H9 (cell line): ENCODE measurements around the gene PXDN. TPM values are rescaled to one million over a fixed set of nuclear protein-coding genes. Genes with fewer than 3 reads are reported as not detected.

Experiments used
- DNase-seq: peaks from one replicate; pipeline ENCODE4 v3.0.0-alpha.2; 2017
- H2AFZ ChIP-seq: one replicate; pipeline ENCODE4 v1.6.1; 2013; ENCODE audit warnings: mild to moderate bottlenecking, low read length, control low read depth, moderate library complexity
- H2AK5ac ChIP-seq: 2 replicates; pipeline ENCODE4 v1.6.1; 2013; ENCODE audit warnings: low read length, control low read depth, mixed read lengths; ENCODE audit not compliant: insufficient read length
- H2BK120ac ChIP-seq: one replicate; pipeline ENCODE4 v1.6.1; 2013; ENCODE audit warnings: low read depth, mild to moderate bottlenecking, low read length, control low read depth, inconsistent platforms; ENCODE audit not compliant: poor library complexity, severe bottlenecking
- H2BK12ac ChIP-seq: 2 replicates; pipeline ENCODE4 v1.6.1; 2013; ENCODE audit warnings: low read length, control low read depth, mixed read lengths, low read depth; ENCODE audit not compliant: insufficient read length
- H2BK15ac ChIP-seq: 2 replicates; pipeline ENCODE4 v1.6.1; 2013; ENCODE audit warnings: low read depth, low read length, control low read depth
- H2BK20ac ChIP-seq: one replicate; pipeline ENCODE4 v1.6.1; 2013; ENCODE audit warnings: low read depth, mild to moderate bottlenecking, low read length, control low read depth, inconsistent platforms; ENCODE audit not compliant: poor library complexity, severe bottlenecking
- H2BK5ac ChIP-seq: 2 replicates; pipeline ENCODE4 v1.6.1; 2013; ENCODE audit warnings: low read length, control low read depth, mixed read lengths; ENCODE audit not compliant: insufficient read length
- H3K14ac ChIP-seq: 2 replicates; pipeline ENCODE4 v1.6.1; 2013; ENCODE audit warnings: low read length, control low read depth; ENCODE audit not compliant: insufficient read depth
- H3K18ac ChIP-seq: 2 replicates; pipeline ENCODE4 v1.6.1; 2013; ENCODE audit warnings: low read depth, mild to moderate bottlenecking, mixed read lengths, low read length, control low read depth; ENCODE audit not compliant: insufficient read length
- H3K23ac ChIP-seq: 2 replicates; pipeline ENCODE4 v1.6.1; 2013; ENCODE audit warnings: low read length, control low read depth, mixed read lengths, low read depth; ENCODE audit not compliant: insufficient read length
- H3K23me2 ChIP-seq: 2 replicates; pipeline ENCODE4 v1.6.1; 2013; ENCODE audit warnings: low read depth, mild to moderate bottlenecking, mixed read lengths, low read length, control low read depth; ENCODE audit not compliant: insufficient read length, poor library complexity, severe bottlenecking
- H3K27ac ChIP-seq: 2 replicates; pipeline ENCODE4 v1.5.1; 2013; ENCODE audit warnings: low read length, control low read depth, mixed read lengths, low read depth; ENCODE audit not compliant: insufficient read length
- H3K27me3 ChIP-seq: 2 replicates; pipeline ENCODE4 v1.6.1; 2013; ENCODE audit warnings: low read length, control low read depth, inconsistent platforms; ENCODE audit not compliant: insufficient read depth
- H3K4ac ChIP-seq: 2 replicates; pipeline ENCODE4 v1.6.1; 2013; ENCODE audit warnings: low read depth, mild to moderate bottlenecking, control low read depth, inconsistent platforms, low read length, moderate library complexity
- H3K4me1 ChIP-seq: 2 replicates; pipeline ENCODE4 v1.6.1; 2013; ENCODE audit warnings: low read length, control low read depth, inconsistent platforms; ENCODE audit not compliant: insufficient read depth
- H3K4me2 ChIP-seq: 2 replicates; pipeline ENCODE4 v1.6.1; 2013; ENCODE audit warnings: low read length, control low read depth, mixed read lengths; ENCODE audit not compliant: insufficient read length, insufficient read depth
- H3K56ac ChIP-seq: 2 replicates; pipeline ENCODE4 v1.6.1; 2013; ENCODE audit warnings: low read depth, mild to moderate bottlenecking, mixed read lengths, low read length, control low read depth; ENCODE audit not compliant: insufficient read length
- H3K79me1 ChIP-seq: 2 replicates; pipeline ENCODE4 v1.6.1; 2013; ENCODE audit warnings: low read depth, mild to moderate bottlenecking, moderate library complexity, low read length, control low read depth, inconsistent platforms; ENCODE audit not compliant: insufficient read depth, poor library complexity, severe bottlenecking
- H3K79me2 ChIP-seq: 2 replicates; pipeline ENCODE4 v1.6.1; 2013; ENCODE audit warnings: low read length, control low read depth, inconsistent platforms; ENCODE audit not compliant: insufficient read depth
- H3K9ac ChIP-seq: 2 replicates; pipeline ENCODE4 v1.6.1; 2013; ENCODE audit warnings: low read length, control low read depth, mixed read lengths; ENCODE audit not compliant: insufficient read length; ENCODE audit errors: extremely low read depth
- H3K9me3 ChIP-seq: one replicate; pipeline ENCODE4 v1.6.1; 2013; ENCODE audit warnings: low read depth, low read length, inconsistent platforms; ENCODE audit not compliant: control insufficient read depth
- H3T11ph ChIP-seq: one replicate; pipeline ENCODE4 v1.6.1; 2013; ENCODE audit warnings: mild to moderate bottlenecking, low read length, control low read depth, inconsistent platforms
- H4K20me1 ChIP-seq: one replicate; pipeline ENCODE4 v1.6.1; 2013; ENCODE audit not compliant: control insufficient read depth, insufficient read length, insufficient read depth
- H4K5ac ChIP-seq: 2 replicates; pipeline ENCODE4 v1.6.1; 2013; ENCODE audit warnings: low read depth, mild to moderate bottlenecking, mixed read lengths, low read length, control low read depth; ENCODE audit not compliant: insufficient read length
- H4K8ac ChIP-seq: replicated peaks from 2 replicates; pipeline ENCODE4 v1.6.1; 2013; ENCODE audit warnings: low read length, control low read depth, mixed read lengths, low read depth; ENCODE audit not compliant: insufficient read length
- H4K91ac ChIP-seq: 2 replicates; pipeline ENCODE4 v1.6.1; 2013; ENCODE audit warnings: low read depth, mild to moderate bottlenecking, moderate library complexity, mixed read lengths, low read length, control low read depth; ENCODE audit not compliant: insufficient read length
- H3K27ac Mint-ChIP-seq, 3 experiments: 2 replicates in 2 of 3; 3 replicates in 1 of 3; pipeline ENCODE4 v1.8.0; 2020 to 2021; ENCODE audit warnings: mixed read lengths in 3 of 3, mild to moderate bottlenecking in 1 of 3, moderate library complexity in 1 of 3
- H3K27me3 Mint-ChIP-seq: 2 replicates; pipeline ENCODE4 v1.8.0; 2021; ENCODE audit warnings: low read depth, mild to moderate bottlenecking, moderate library complexity, mixed read lengths
- H3K36me3 Mint-ChIP-seq, 3 experiments: 2 replicates in 2 of 3; 3 replicates in 1 of 3; pipeline ENCODE4 v1.8.0; 2020 to 2021; ENCODE audit warnings: low read depth in 3 of 3, mixed read lengths in 3 of 3; ENCODE audit not compliant: insufficient read depth in 1 of 3
- H3K4me1 Mint-ChIP-seq, 2 experiments: 2 replicates each; pipeline ENCODE4 v1.8.0; 2020; ENCODE audit warnings: mixed read lengths in 2 of 2
- H3K4me3 Mint-ChIP-seq, 2 experiments: 2 replicates in 1 of 2; 3 replicates in 1 of 2; pipeline ENCODE4 v1.8.0; 2020 to 2021; ENCODE audit warnings: mild to moderate bottlenecking in 2 of 2, mixed read lengths in 2 of 2, moderate library complexity in 1 of 2
- H3K9me3 Mint-ChIP-seq, 2 experiments: 2 replicates in 1 of 2; 3 replicates in 1 of 2; pipeline ENCODE4 v1.8.0; 2020; ENCODE audit warnings: mild to moderate bottlenecking in 2 of 2, mixed read lengths in 2 of 2, moderate library complexity in 1 of 2
- WGBS: extraction: QIAGEN DNeasy Blood & Tissue Kit; methylation state at CpG from one replicate; pipeline ENCODE4 v1.1.7; 2013; ENCODE audit warnings: missing lambda C conversion rate, low lambda C conversion rate, mixed read lengths; ENCODE audit not compliant: insufficient read length; ENCODE audit errors: extremely low coverage; 5-methylcytosine and 5-hydroxymethylcytosine counted together
- total RNA-seq: library from RNA; stranded (reverse); gene quantifications from 2 replicates; pipeline ENCODE4 v1.2.1, GENCODE V29; 2021
- TF ChIP-seq, protein P1 (sequence below): fragments of 200-600 bp; sonication (generic); conservative IDR thresholded peaks from 3 replicates; pipeline ENCODE4 v1.8.0; 2021; ENCODE audit warnings: antibody characterized with exemption, mild to moderate bottlenecking

PXDN gene
- total RNA-seq, 1 experiment from 2014 or later, result 146 TPM

DNA sequence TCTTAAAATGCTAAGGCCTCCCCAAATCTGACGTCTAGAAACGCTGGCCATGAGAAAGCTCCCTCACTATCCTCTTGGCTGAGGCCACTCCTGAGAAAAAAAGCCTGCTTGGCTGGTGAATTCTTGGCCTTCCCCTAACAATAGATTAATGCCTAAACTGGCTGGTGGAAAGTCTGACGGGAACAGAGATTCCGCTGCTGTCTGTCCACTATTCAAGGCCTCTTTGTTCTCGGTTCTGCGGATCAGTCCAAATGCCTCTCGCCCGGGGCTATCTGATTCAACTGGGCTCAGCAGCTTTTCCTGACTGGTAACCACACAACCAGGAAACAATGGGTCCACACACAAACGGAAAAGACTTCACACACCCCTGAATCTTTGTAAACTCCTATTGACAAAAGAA lies 27.2 kb downstream of the PXDN start:
- Histone ChIP-seq H2BK120ac (no peak overlapping the region), H4K91ac (no peak overlapping the region), H4K8ac (no peak overlapping the region), H3K56ac (no peak overlapping the region), H3K9me3 (no peaks in the 10 kb centered on the region), H2BK15ac (no peak overlapping the region), H3K4me2 (no peak overlapping the region), H3K14ac (no peak overlapping the region), H2BK12ac (no peak overlapping the region), H2AK5ac (no peak overlapping the region), H3K18ac (no peak overlapping the region), H3K23ac (no peak overlapping the region), H2BK5ac (no peak overlapping the region), H4K5ac (no peak overlapping the region), H3K23me2 (no peaks in the 10 kb centered on the region), H3K27ac (no peak overlapping the region), H3K9ac (no peak overlapping the region), H3K79me1 (peaks cover 14% of the 10 kb centered on the region), H3K4ac (no peak overlapping the region), H3K79me2 (peaks cover 10% of the 10 kb centered on the region; the same call in 1 of the 2 replicates), H3K4me1 (no peaks in the 10 kb centered on the region; the same call in 1 of the 2 replicates), H4K20me1 (no peaks in the 10 kb centered on the region), H2AFZ (no peak overlapping the region), H3T11ph (no peak overlapping the region), H3K27me3 (no peaks in the 10 kb centered on the region), H2BK20ac (no peak overlapping the region)
- TF ChIP-seq, protein P1, sequence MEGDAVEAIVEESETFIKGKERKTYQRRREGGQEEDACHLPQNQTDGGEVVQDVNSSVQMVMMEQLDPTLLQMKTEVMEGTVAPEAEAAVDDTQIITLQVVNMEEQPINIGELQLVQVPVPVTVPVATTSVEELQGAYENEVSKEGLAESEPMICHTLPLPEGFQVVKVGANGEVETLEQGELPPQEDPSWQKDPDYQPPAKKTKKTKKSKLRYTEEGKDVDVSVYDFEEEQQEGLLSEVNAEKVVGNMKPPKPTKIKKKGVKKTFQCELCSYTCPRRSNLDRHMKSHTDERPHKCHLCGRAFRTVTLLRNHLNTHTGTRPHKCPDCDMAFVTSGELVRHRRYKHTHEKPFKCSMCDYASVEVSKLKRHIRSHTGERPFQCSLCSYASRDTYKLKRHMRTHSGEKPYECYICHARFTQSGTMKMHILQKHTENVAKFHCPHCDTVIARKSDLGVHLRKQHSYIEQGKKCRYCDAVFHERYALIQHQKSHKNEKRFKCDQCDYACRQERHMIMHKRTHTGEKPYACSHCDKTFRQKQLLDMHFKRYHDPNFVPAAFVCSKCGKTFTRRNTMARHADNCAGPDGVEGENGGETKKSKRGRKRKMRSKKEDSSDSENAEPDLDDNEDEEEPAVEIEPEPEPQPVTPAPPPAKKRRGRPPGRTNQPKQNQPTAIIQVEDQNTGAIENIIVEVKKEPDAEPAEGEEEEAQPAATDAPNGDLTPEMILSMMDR, result no peak
- Mint-ChIP-seq H3K36me3 (peaks cover 0 to 2% (median 2%) of the 10 kb centered on the region in 3 experiments; a peak in 4 of 7 replicates), H3K27ac (peak overlapping the region in 2 of 3 experiments; percentile 3 to 12; a peak in 2 of 7 replicates), H3K9me3 (no peaks in the 10 kb centered on the region; a peak in 1 of 5 replicates), H3K4me1 (peaks cover 33 to 42% of the 10 kb centered on the region in 2 experiments), H3K27me3 (no peaks in the 10 kb centered on the region), H3K4me3 (no peak overlapping the region)
- no peak for DNase-seq
- WGBS, result no CpG with 5 or more reads among the region's 9 CpGs
